Fibroblast of lung (primary cell): ENCODE data around the gene LSM3.

Experiments used
- CTCF ChIP-seq, 2 donors: IDR thresholded peaks in 1 of 2; conservative IDR thresholded peaks in 1 of 2; 1 replicate in 1 of 2; 2 replicates in 1 of 2; pipeline ENCODE4 v1.5.1; 2011 to 2012; ENCODE audit warnings: low read length in 2 of 2, control low read depth in 1 of 2, inconsistent platforms in 1 of 2, low read depth in 1 of 2, mild to moderate bottlenecking in 1 of 2
- EZH2 ChIP-seq: IDR thresholded peaks from 2 replicates; pipeline ENCODE4 v1.5.1; 2012; ENCODE audit warnings: low read length, control low read depth, mild to moderate bottlenecking; ENCODE audit errors: missing control alignments

DNA sequence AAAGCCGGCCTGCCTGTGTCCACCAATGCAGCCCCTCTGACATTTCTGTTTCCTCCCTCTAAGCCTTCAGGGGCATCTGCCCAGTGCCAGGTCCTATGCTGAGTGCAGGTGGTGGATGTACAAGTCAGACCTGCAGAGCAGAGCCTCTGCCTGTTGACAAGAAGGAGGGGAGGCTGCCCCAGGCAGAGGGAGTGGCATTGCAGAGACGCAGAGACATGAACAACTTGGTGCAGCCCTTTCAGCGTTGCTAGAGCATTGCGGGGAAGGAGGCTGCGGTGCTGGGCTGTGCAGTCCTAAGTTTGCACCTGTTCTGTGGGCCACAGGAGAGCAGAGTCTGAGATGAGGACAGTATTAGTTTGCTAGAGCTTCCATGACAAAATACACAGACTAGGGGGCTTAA, 65.2 kb downstream of the LSM3 start:
- no peak for TF ChIP-seq EZH2
- no peak for TF ChIP-seq CTCF (conservative IDR thresholded peaks at IDR 0.05 in 1 of 2, IDR thresholded peaks at IDR 0.05 in 1 of 2; ENCODE audit: low read depth in 1 of 2, low read length in 2 of 2)
